Measurements from ENCODE around the gene MICAL3.

The MICAL3 gene

GRCh38 chr22:17804331-17805080, 219.9 kb downstream of the MICAL3 start:
- DNase-seq = no peak

DNA sequence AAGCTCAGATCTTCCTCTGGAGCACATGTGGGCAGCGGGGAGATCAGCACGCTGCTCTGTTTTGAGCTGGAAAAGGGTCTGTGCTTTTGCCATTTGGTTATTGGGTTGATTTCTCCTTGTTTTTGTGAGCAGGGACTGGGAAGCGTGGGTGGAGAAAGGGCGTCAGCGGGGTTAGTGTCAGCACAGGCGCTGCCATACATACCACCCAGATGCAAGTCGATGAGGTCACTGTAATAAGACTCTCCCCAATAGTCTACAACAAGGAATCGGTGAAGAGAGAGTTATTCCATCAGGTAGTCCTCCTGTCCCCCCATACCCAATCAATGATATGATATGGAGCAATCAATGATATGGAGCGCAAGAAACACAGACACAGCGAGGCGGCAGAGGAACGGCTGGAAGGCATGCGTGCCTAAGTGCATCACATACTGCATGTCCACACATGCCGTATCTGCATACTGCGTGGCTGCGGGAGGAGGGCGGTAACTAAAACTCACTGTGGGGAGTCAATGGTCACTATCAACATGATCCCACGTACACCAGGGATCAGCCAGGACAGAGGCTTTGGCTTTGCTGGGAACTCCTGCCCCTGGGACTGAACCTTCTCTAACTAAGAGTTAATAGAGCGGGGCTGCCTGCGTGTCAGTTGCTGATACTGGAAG, 220.6 kb downstream of the MICAL3 start:
- DNase-seq = no peak

- DNase-seq = no peak
Observed at GRCh38 chr22:17802822-17803221, 221.5 kb downstream of the MICAL3 start.

GRCh38 chr22:17802411-17802810, 221.9 kb downstream of the MICAL3 start:
- DNase-seq = no peak

DNA sequence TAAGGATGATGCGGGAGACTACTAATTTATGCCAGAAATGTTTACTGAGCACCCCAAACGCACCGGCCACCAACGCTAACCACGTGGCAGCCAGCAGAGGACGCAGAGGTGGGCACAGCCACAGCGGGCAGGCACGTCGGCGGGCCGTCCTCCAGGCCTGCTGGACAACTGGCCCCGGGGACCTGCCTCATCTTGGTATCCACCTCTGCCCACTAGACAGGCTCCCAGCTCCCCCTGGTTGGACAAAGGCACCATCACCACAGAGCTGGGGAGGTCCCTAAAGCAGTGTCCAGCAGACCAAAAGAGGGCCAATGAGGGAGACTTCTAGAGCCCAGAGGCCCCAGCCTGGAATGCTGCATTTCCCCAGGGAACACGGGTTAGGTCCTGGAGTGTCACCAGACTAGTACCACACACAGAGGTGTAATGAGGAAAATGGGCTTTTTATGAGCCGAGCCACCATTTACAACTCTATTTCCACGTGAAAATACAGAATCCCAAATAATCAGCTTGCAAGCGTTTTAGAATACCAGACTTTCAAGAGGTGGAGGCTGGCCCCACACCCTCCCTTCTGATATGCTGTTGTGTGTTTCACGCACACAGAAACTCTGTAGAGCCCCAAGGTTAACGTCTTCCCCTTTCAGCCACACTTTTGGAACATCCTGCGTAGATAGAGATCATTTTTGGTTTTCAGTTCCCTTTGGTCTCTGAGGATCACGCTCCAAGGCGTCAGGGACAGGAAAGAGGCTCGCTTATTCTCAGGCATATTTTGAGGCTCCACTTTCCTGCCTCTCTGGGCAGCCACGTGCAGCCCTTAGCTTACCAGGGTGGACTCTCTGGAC, 226.4 kb downstream of the MICAL3 start:
- DNase-seq = no peak

- no peak for DNase-seq
Observed at GRCh38 chr22:17796695-17797094, 227.7 kb downstream of the MICAL3 start.

DNA sequence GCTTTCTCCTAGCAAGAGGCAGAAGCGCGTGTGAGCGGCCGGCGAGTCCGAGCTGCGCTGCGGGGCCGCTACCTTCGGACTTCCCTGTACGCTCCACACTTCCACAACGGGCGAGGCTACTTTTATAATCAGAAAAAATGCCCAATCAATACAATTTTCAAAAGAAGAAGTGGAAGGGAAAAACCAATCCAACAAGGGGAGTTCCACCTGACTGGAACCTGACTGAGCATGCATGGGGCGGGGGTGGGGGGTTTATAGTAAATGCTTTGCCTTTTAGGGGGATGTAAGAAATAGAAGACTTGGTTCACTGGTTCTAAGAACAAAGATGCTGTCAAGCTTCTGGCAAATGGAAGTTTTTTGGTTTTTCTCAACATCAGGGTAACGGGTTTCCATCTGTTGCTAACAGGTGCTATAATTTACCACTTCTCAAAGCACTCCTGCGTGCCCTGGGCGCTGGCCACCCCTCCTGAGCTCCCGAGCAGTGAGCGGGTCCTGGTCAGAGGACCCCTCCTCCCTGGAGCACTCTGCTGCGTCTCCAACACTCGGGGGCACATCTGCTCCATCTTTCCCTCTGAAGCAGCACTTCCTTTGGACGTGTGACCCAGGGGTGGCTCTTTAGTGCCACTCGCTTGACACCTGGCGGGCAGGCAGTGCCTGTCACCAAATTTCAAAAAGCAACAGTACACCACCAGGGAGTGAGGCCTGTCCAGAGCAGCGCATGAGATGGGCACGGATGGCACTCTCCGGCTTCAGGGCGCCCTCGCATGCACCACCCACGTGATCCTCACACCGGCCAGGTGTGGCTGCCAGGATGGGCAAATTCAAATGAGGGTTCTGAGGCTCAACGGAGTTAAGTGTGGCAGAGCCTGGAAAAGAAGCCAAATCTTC, 228.5 kb downstream of the MICAL3 start:
- peak; percentile 57 for DNase-seq

DNA sequence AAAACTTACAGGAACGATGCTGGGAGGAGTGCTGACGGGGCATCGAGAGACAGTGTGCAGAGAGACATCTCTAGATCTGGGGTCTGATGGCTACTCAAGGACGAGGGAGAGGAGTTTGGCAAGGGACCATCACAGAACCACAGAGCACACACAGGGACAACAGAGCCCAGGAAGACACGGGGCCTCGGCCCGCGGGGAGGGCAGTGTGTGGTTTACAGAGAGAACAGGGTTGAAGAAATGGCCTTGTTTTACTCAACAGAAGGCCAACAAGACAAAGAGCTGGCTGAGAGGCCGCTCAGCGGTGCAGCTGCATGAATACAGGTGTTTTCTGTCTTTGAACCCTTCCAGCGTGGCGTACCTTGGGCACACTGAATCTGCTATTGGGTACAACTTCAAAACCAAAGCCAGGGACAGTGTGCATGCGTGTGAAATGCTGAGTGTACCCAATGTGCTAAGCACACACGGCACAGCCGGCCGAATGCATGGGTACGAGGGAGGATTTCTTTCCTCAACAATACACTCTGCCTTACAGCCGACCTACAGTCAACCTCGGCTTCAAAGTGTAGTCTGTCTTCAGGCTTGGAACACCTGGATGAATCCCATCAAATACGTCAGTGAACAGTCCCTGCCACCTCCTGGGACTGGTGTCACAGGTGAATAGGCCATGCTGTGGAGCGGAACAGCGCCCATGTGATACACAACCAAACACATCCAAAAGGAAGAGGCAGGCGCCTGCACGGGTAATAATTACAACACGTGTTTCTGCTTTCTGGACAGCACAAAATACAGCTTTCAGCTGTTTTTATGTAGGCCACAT, 229.4 kb downstream of the MICAL3 start:
- DNase-seq = no peak

DNA sequence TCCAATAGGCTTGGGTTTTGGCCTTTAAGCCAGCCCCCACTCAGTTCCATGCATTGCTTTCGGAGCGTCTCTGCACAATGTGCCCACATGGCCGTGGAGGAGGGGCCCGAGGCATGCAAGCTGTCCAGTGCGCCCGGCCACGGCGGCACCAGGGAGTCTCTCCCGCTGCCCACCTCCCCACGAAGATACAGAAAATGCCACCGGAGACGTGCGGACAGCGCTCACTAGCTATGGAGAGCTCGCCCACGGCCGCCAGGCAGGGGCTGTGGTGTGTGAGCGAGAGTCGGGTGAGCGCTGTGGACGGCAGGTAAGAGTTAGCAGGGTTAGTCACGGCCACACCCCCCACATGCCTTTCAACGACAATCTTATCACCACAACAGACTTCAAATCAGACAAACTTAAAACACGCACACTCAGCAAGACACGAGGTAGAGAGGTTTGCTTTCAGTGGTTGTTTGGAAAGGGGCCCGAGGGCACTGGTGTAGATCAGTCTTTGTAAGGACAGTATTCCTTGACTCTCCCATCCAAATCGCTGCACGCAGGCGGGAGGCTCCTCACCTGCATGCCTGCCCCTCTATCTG, 231.4 kb downstream of the MICAL3 start:
- DNase-seq = no peak

- DNase-seq = no peak
Observed at GRCh38 chr22:17792299-17792698, 232.1 kb downstream of the MICAL3 start.

- no peak for DNase-seq
Observed at GRCh38 chr22:17791196-17791595, 233.2 kb downstream of the MICAL3 start.

- DNase-seq = no peak
Observed at GRCh38 chr22:17789379-17790200, 234.8 kb downstream of the MICAL3 start.

DNA sequence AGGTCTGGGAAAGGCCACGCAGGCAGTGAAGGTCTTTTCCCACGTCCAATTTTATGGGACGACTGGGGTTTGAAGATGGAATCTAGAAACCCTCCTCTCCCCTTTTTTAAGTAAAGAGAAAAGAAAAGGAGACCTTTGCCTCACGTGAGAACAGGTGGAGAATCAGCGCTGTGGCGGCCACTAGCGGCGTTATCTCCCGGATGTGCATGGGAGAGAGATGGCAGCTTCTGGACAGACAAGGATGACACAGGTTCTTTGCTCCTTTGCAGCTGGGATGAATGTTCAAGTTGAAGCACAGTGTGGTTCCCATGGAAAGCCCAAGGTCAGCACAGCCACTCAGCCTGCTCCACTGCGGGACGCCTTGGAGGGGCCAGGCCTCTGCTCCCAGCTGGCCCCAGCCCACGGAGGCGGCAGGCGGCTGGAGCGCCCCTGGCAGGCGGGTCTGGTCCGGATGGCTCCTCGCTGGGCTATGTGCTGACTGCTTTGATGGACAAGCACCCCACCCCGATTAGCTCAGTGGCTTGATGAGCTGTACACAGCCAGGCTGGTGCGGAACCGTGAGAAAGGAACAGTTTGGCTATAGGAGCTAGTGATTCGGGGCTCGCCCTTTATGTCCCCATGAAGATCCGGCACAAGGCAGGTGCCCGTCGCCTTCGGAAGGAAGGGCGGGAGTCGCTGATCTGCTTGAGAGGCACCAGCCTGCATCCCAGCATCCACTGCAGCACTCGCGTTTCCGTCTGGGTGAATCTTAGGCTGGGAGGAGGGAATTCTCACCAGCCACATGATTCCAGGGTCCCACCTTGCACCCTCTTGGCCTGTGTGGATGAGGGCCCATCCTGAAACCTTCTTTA, 235.6 kb downstream of the MICAL3 start:
- DNase-seq = no peak

- DNase-seq = no peak
Observed at GRCh38 chr22:17787716-17788330, 236.5 kb downstream of the MICAL3 start.

- DNase-seq = no peak
Observed at GRCh38 chr22:17787241-17787640, 237.1 kb downstream of the MICAL3 start.

GRCh38 chr22:17786435-17787161, 237.8 kb downstream of the MICAL3 start:
- no peak for DNase-seq

DNA sequence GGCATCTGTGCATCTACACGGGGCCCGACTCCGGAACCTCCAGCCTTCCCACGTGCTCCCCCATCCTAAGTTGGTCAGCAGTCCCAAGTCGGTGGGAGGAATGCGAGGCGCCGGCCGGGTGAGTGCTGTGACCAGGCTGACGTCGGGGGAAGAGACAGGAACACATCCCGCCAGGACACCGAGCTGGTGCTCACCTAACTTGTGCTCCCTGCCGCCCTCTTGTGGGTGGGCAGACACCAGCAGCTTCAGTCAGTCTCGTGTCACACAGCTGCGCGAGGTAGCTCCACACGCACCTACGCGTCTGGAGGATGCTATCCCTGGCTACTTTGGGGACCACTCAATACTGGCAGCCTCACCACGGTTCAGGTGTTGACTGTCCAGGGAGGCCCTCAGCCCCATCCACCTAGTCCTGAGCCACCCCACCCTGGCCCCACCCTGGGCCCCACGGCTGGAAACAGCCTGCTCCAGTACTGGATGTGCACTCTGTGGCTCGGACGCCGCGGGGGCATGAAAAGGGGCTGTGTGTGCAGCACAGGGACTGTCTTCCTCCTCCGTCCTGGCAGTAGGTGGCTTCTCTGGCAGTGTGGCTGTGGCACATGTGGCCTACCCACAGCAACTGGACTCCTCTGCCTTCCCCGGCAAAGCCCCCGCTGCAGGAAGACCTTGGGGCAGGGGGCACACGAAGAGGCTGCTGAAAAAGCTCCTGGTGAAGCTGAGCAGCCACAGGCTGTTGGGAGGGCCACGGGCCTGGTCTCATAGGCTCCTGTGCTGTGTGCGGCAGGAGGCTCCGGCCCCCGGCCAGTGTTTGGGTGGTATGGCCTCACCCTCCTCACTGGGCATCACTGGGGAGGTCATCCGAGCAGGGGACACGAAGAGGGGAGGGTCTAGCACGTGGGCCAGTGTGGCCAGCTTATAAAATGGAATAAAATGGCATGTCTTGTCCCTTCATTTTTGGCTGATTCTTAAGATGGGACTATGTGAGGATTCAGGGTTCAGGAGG, 238.9 kb downstream of the MICAL3 start:
- DNase-seq = peak; percentile 64
